Measurements from ENCODE around the gene AP1G1.

The AP1G1 gene

GRCh38 chr16:71722801-71723536 is 85.7 kb downstream of the AP1G1 start (continued):
- TF ChIP-seq ZNF639 (tag by site-specific recombination; IDR thresholded peaks at IDR 0.05): peak; percentile 58; the same call in 1 of the 2 replicates
- no peak for TF ChIP-seq ZNF146 (tag by site-specific recombination; IDR thresholded peaks at IDR 0.05)
- TF ChIP-seq TSHZ1 (tag by site-specific recombination; IDR thresholded peaks at IDR 0.05; ENCODE audit: borderline replicate concordance): no peak
- TF ChIP-seq PRDM4 (tag by site-specific recombination; IDR thresholded peaks at IDR 0.05): no peak
- TF ChIP-seq HOXA7 (CRISPR knock-in tag; IDR thresholded peaks at IDR 0.05; ENCODE audit: borderline replicate concordance): no peak
- TF ChIP-seq ZNF777 (tag by site-specific recombination; IDR thresholded peaks at IDR 0.05; ENCODE audit: borderline replicate concordance): peak; percentile 84
- no peak for TF ChIP-seq ZNF677 (tag by site-specific recombination; IDR thresholded peaks at IDR 0.05)
- no peak for TF ChIP-seq HOXD13 (CRISPR knock-in tag; IDR thresholded peaks at IDR 0.05; ENCODE audit: borderline replicate concordance)
- 0 out of 2 replicates have a peak, but pooled peaks have one; percentile 43 for TF ChIP-seq ZNF580 (tag by site-specific recombination; IDR thresholded peaks at IDR 0.05)
- TF ChIP-seq MYNN (tag by site-specific recombination; IDR thresholded peaks at IDR 0.05; ENCODE audit: borderline replicate concordance): no peak
- TF ChIP-seq ZBTB26 (tag by site-specific recombination; optimal IDR thresholded peaks at IDR 0.05): peak; percentile 77
- peak; percentile 38 for TF ChIP-seq ZBTB11 (tag by site-specific recombination; conservative IDR thresholded peaks at IDR 0.05; ENCODE audit: low read depth)
- TF ChIP-seq ZNF26 (tag by site-specific recombination; IDR thresholded peaks at IDR 0.05): no peak
- peak; percentile 99 for TF ChIP-seq ZBTB20 (tag by site-specific recombination; IDR thresholded peaks at IDR 0.05)
- no peak for TF ChIP-seq ZNF362 (tag by site-specific recombination; IDR thresholded peaks at IDR 0.05)
- TF ChIP-seq ZNF112 (tag by site-specific recombination; IDR thresholded peaks at IDR 0.05): no peak
- no peak for TF ChIP-seq ZNF514 (tag by site-specific recombination; IDR thresholded peaks at IDR 0.05)
- TF ChIP-seq ZNF843 (tag by site-specific recombination; IDR thresholded peaks at IDR 0.05): peak; percentile 61; the same call in 1 of the 2 replicates
- no peak for TF ChIP-seq TRIM28 (IDR thresholded peaks at IDR 0.05; ENCODE audit: borderline replicate concordance, low read length)
- TF ChIP-seq ZNF184 (tag by site-specific recombination; IDR thresholded peaks at IDR 0.05): no peak
- TF ChIP-seq AEBP2 (tag by site-specific recombination; IDR thresholded peaks at IDR 0.05; ENCODE audit: borderline replicate concordance): no peak

Measured in HEK293 (cell line).